HepG2 (cell line): Measurements from ENCODE around the gene CMKLR1. TPM values are rescaled to one million over a fixed set of nuclear protein-coding genes. Genes with fewer than 3 reads are reported as not detected.

Experiments used
- ATAC-seq: fragments of 200-7000 bp; cut with Tn5 transposase; 3 replicates; pipeline ENCODE4 v1.9.1; 2020; ENCODE audit warnings: mild to moderate bottlenecking, moderate library complexity
- BruUV-seq: library from RNA; stranded (reverse); fragments of 400-500 nt; replicated peaks from 2 replicates; lab custom pipeline; 2021; lab: Mats Ljungman, UMichigan
- CTCF ChIA-PET: fragments of 300-600 bp; formaldehyde crosslinking; extraction: SDS; loops from one replicate; lab custom pipeline; 2021; ENCODE audit warnings: low total read pairs, inconsistent platforms, low intra/inter-chr PET ratio; lab: Yijun Ruan, JAX
- POLR2A ChIA-PET: fragments of 350-600 bp; sonication (Branson Sonifier 250); formaldehyde crosslinking; loops from one replicate; lab custom pipeline; 2020; ENCODE audit warnings: antibody characterized with exemption, inconsistent platforms; lab: Yijun Ruan, JAX
- DNase-seq: peaks from one replicate; pipeline ENCODE4 v3.0.0-alpha.2; 2015; ENCODE audit warnings: low spot score
- FAIRE-seq: peaks from 3 replicates; lab custom pipeline; 2011; peaks lifted over from hg19 to GRCh38; lab: Jason Lieb, UNC
- H2AFZ ChIP-seq: one replicate; pipeline ENCODE4 v1.6.1; 2011; ENCODE audit warnings: low read length, inconsistent platforms
- H3K27ac ChIP-seq: fragments of 300-600 bp; 3 replicates; pipeline ENCODE4 v1.8.0; 2011; ENCODE audit warnings: mixed run types, mild to moderate bottlenecking, mixed read lengths, low read length, inconsistent platforms; ENCODE audit not compliant: insufficient read depth; ENCODE audit errors: extremely low read length
- H3K27me3 ChIP-seq, 2 experiments: fragments of 200-600 bp in 1 of 2; 2 replicates in 1 of 2; 3 replicates in 1 of 2; pipeline versions ENCODE4 v1.6.0 to v1.8.0; 2011; ENCODE audit warnings: low read length in 2 of 2, mild to moderate bottlenecking in 2 of 2, moderate library complexity in 2 of 2, inconsistent platforms in 1 of 2; ENCODE audit not compliant: insufficient read depth in 2 of 2, control insufficient read depth in 1 of 2
- H3K36me3 ChIP-seq, 2 experiments: fragments of 200-600 bp in 1 of 2; replicated peaks in 1 of 2; 2 replicates in 1 of 2; 3 replicates in 1 of 2; pipeline versions ENCODE4 v1.5.1 to v1.8.0; 2011; ENCODE audit warnings: low read length in 2 of 2, inconsistent platforms in 1 of 2; ENCODE audit not compliant: insufficient read depth in 2 of 2, control insufficient read depth in 1 of 2
- H3K4me1 ChIP-seq: 2 replicates; pipeline ENCODE4 v1.5.1; 2012; ENCODE audit warnings: low read length, inconsistent platforms; ENCODE audit not compliant: insufficient read depth
- H3K4me2 ChIP-seq: 2 replicates; pipeline ENCODE4 v1.6.0; 2011; ENCODE audit warnings: low read depth, low read length, inconsistent platforms
- H3K4me3 ChIP-seq, 3 experiments: fragments of 200-600 bp in 1 of 3; sonication (generic), shearing (Covaris generic) in 1 of 3; replicated peaks in 1 of 3; 2 replicates each; pipeline ENCODE4 v1.5.1; 2011 to 2016; ENCODE audit warnings: low read length in 3 of 3, inconsistent platforms in 2 of 3, low read depth in 2 of 3, mild to moderate bottlenecking in 2 of 3, control low read depth in 1 of 3, mixed read lengths in 1 of 3; ENCODE audit not compliant: insufficient read depth in 1 of 3
- H3K79me2 ChIP-seq: one replicate; pipeline ENCODE4 v1.6.1; 2011; ENCODE audit warnings: low read length, inconsistent platforms; ENCODE audit not compliant: insufficient read depth
- H3K9ac ChIP-seq: 2 replicates; pipeline ENCODE4 v1.6.0; 2011; ENCODE audit warnings: mild to moderate bottlenecking, low read depth, low read length, inconsistent platforms; ENCODE audit not compliant: insufficient read depth
- H3K9me3 ChIP-seq: 2 replicates; pipeline ENCODE4 v1.5.1; 2012; ENCODE audit warnings: mild to moderate bottlenecking, low read length
- H4K20me1 ChIP-seq: 2 replicates; pipeline ENCODE4 v1.6.0; 2011; ENCODE audit warnings: inconsistent platforms, mild to moderate bottlenecking, low read length, moderate library complexity; ENCODE audit not compliant: insufficient read depth
- FOSL1 ChIP-seq: sonication (generic); formaldehyde crosslinking; IDR thresholded peaks from 2 replicates; pipeline ENCODE4 v1.9.0; 2021; ENCODE audit warnings: missing genetic modification reagents, borderline replicate concordance
- FOXK2 ChIP-seq: fragments of 450-650 bp; IDR thresholded peaks from 2 replicates; pipeline ENCODE4 v1.6.1; 2016
- MIXL1 ChIP-seq: IDR thresholded peaks from 2 replicates; pipeline ENCODE4 v1.6.1; 2016
- PCBP2 ChIP-seq: fragments of 200-400 bp; formaldehyde crosslinking; optimal IDR thresholded peaks from 2 replicates; pipeline ENCODE3; 2018; ENCODE audit warnings: low read length, low read depth; ENCODE audit not compliant: poor library complexity, severe bottlenecking
- XRCC5 ChIP-seq: fragments of 200-400 bp; formaldehyde crosslinking; optimal IDR thresholded peaks from 2 replicates; pipeline ENCODE3; 2017; ENCODE audit warnings: mild to moderate bottlenecking, low read length
- ZNF431 ChIP-seq: sonication (generic); formaldehyde crosslinking; IDR thresholded peaks from 2 replicates; pipeline ENCODE4 v1.9.0; 2022; ENCODE audit warnings: missing genetic modification reagents, low read depth, mild to moderate bottlenecking, borderline replicate concordance
- ZNF776 ChIP-seq: sonication (generic); formaldehyde crosslinking; IDR thresholded peaks from 2 replicates; pipeline ENCODE4 v1.4.0; 2020; ENCODE audit warnings: mild to moderate bottlenecking, missing genetic modification reagents
- WGBS: methylation state at CpG from one replicate; pipeline ENCODE4 v1.1.6; 2017; ENCODE audit warnings: low lambda C conversion rate; 5-methylcytosine and 5-hydroxymethylcytosine counted together
- in situ Hi-C: cut with HindIII; loops from 2 replicates; pipeline ENCODE4 v1.10.0; 2017; ENCODE audit warnings: low pct_unique_long_range_greater_than_20kb; ENCODE audit not compliant: extremely low pct_ligation_motif_present
- intact Hi-C: fragments of 100-400 bp; cut with micrococcal nuclease; formaldehyde crosslinking; loops from one replicate; pipeline ENCODE4 v1.10.0; 2022; ENCODE audit not compliant: unreplicated experiment
- polyA plus RNA-seq, 8 experiments: library from polyadenylated mRNA; depleted of rRNA in 3 of 8; stranded (reverse) in 7 of 8; unstranded in 1 of 8; fragments of >200 nt; fragmentation: Illumina TruSeq in 4 of 8; extraction: Trizol in 4 of 8; gene quantifications; 2 replicates each; pipeline versions ENCODE4 v1.2.1 to v1.2.3, GENCODE V29; 2011 to 2016; ENCODE audit warnings: low read depth in 4 of 8, missing spikeins in 1 of 8, mixed read lengths in 1 of 8; ENCODE audit not compliant: insufficient read depth in 1 of 8
- total RNA-seq, 5 experiments: library from RNA; depleted of rRNA; stranded (reverse); fragments of >200 nt; fragmentation: Illumina TruSeq; extraction: Trizol; gene quantifications; 2 replicates each; pipeline ENCODE4 v1.2.3, GENCODE V29; 2016; ENCODE audit warnings: low read depth in 1 of 5
- TF ChIP-seq, protein P1 (sequence below): sonication (generic); formaldehyde crosslinking; IDR thresholded peaks from 2 replicates; pipeline ENCODE4 v1.4.0; 2020; ENCODE audit warnings: missing genetic modification reagents
- TF ChIP-seq, protein P2 (sequence below): sonication (generic); formaldehyde crosslinking; IDR thresholded peaks from 2 replicates; pipeline ENCODE4 v1.5.0; 2020; ENCODE audit warnings: mild to moderate bottlenecking, missing genetic modification reagents
- TF ChIP-seq, protein P3 (sequence below): sonication (generic); formaldehyde crosslinking; IDR thresholded peaks from 2 replicates; pipeline ENCODE4 v1.8.1; 2023; ENCODE audit warnings: mild to moderate bottlenecking, inconsistent platforms, moderate library complexity, missing genetic modification reagents, borderline replicate concordance
- TF ChIP-seq, protein P4 (sequence below): IDR thresholded peaks from 2 replicates; pipeline ENCODE4 v1.6.1; 2018; ENCODE audit warnings: missing genetic modification reagents
- TF ChIP-seq, protein P5 (sequence below): IDR thresholded peaks from 2 replicates; pipeline ENCODE4 v1.6.1; 2016
- TF ChIP-seq, protein P6 (sequence below): sonication (generic); formaldehyde crosslinking; IDR thresholded peaks from 2 replicates; pipeline ENCODE4 v1.4.0; 2020; ENCODE audit warnings: missing genetic modification reagents

CMKLR1 gene
- total and polyA plus RNA-seq, 2 of the 13 experiments (the other 11 are each of a cell fraction or from before 2014, with no cell fraction given): not detected

DNA sequence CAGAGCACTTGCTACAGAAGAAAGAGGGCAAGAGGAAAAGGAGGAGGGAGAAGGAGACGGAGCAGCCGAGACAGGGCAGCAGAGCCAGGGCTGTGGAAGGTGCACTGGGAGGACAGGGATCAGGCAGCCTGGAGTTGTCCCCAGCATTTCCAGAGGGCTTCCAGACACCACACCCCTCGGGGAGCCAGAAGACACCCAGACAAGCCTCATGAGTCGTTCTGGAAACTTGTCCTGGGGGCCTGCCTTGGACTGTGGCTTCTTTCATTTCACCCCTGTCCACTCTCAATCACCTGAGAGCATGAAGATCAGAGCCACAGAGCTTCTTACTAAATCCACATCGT is 14.1 kb downstream of the CMKLR1 start:
- intact Hi-C loops (no loop called here), in situ Hi-C loops (no loop called here)
- no peaks in the 10 kb centered on the region for H3K79me2 ChIP-seq
- DNase-seq: no peak
- no peak overlapping the region for H2AFZ ChIP-seq
- 26% methylated on average over 5 of the region's 5 CpGs for WGBS
- H4K20me1 ChIP-seq: no peaks in the 10 kb centered on the region
- H3K27ac ChIP-seq: no peak overlapping the region
- BruUV-seq: no TSS peak
- H3K9ac ChIP-seq: no peak overlapping the region
- H3K4me2 ChIP-seq: no peak overlapping the region
- ATAC-seq: no peak
- H3K9me3 ChIP-seq: no peaks in the 10 kb centered on the region
- H3K4me3 ChIP-seq: no peak overlapping the region
- no peaks in the 10 kb centered on the region for H3K4me1 ChIP-seq
- ChIA-PET POLR2A (no interaction called here), CTCF (no interaction called here)
- H3K27me3 ChIP-seq: peaks cover 5 to 34% of the 10 kb centered on the region in 2 experiments; a peak in 3 of 5 replicates
- no peak for FAIRE-seq
- H3K36me3 ChIP-seq: no peaks in the 10 kb centered on the region
- TF ChIP-seq, protein P1, sequence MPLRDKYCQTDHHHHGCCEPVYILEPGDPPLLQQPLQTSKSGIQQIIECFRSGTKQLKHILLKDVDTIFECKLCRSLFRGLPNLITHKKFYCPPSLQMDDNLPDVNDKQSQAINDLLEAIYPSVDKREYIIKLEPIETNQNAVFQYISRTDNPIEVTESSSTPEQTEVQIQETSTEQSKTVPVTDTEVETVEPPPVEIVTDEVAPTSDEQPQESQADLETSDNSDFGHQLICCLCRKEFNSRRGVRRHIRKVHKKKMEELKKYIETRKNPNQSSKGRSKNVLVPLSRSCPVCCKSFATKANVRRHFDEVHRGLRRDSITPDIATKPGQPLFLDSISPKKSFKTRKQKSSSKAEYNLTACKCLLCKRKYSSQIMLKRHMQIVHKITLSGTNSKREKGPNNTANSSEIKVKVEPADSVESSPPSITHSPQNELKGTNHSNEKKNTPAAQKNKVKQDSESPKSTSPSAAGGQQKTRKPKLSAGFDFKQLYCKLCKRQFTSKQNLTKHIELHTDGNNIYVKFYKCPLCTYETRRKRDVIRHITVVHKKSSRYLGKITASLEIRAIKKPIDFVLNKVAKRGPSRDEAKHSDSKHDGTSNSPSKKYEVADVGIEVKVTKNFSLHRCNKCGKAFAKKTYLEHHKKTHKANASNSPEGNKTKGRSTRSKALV (CRISPR knock-in tag): no peak
- TF ChIP-seq, protein P2, sequence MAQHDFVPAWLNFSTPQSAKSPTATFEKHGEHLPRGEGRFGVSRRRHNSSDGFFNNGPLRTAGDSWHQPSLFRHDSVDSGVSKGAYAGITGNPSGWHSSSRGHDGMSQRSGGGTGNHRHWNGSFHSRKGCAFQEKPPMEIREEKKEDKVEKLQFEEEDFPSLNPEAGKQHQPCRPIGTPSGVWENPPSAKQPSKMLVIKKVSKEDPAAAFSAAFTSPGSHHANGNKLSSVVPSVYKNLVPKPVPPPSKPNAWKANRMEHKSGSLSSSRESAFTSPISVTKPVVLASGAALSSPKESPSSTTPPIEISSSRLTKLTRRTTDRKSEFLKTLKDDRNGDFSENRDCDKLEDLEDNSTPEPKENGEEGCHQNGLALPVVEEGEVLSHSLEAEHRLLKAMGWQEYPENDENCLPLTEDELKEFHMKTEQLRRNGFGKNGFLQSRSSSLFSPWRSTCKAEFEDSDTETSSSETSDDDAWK (CRISPR knock-in tag): no peak
- TF ChIP-seq, protein P3, sequence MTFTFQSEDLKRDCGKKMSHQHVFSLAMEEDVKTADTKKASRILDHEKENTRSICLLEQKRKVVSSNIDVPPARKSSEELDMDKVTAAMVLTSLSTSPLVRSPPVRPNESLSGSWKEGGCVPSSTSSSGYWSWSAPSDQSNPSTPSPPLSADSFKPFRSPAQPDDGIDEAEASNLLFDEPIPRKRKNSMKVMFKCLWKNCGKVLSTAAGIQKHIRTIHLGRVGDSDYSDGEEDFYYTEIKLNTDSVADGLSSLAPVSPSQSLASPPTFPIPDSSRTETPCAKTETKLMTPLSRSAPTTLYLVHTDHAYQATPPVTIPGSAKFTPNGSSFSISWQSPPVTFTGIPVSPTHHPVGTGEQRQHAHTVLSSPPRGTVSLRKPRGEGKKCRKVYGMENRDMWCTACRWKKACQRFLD: no peak
- TF ChIP-seq MIXL1 (CRISPR knock-in tag) (no peak), ZNF431 (no peak), XRCC5 (no peak), PCBP2 (no peak), FOXK2 (no peak), ZNF776 (CRISPR knock-in tag) (no peak), FOSL1 (CRISPR knock-in tag) (no peak)
- TF ChIP-seq, protein P4, sequence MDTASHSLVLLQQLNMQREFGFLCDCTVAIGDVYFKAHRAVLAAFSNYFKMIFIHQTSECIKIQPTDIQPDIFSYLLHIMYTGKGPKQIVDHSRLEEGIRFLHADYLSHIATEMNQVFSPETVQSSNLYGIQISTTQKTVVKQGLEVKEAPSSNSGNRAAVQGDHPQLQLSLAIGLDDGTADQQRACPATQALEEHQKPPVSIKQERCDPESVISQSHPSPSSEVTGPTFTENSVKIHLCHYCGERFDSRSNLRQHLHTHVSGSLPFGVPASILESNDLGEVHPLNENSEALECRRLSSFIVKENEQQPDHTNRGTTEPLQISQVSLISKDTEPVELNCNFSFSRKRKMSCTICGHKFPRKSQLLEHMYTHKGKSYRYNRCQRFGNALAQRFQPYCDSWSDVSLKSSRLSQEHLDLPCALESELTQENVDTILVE (CRISPR knock-in tag): no peak
- TF ChIP-seq, protein P5, sequence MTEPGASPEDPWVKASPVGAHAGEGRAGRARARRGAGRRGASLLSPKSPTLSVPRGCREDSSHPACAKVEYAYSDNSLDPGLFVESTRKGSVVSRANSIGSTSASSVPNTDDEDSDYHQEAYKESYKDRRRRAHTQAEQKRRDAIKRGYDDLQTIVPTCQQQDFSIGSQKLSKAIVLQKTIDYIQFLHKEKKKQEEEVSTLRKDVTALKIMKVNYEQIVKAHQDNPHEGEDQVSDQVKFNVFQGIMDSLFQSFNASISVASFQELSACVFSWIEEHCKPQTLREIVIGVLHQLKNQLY (CRISPR knock-in tag): no peak
- TF ChIP-seq, protein P6, sequence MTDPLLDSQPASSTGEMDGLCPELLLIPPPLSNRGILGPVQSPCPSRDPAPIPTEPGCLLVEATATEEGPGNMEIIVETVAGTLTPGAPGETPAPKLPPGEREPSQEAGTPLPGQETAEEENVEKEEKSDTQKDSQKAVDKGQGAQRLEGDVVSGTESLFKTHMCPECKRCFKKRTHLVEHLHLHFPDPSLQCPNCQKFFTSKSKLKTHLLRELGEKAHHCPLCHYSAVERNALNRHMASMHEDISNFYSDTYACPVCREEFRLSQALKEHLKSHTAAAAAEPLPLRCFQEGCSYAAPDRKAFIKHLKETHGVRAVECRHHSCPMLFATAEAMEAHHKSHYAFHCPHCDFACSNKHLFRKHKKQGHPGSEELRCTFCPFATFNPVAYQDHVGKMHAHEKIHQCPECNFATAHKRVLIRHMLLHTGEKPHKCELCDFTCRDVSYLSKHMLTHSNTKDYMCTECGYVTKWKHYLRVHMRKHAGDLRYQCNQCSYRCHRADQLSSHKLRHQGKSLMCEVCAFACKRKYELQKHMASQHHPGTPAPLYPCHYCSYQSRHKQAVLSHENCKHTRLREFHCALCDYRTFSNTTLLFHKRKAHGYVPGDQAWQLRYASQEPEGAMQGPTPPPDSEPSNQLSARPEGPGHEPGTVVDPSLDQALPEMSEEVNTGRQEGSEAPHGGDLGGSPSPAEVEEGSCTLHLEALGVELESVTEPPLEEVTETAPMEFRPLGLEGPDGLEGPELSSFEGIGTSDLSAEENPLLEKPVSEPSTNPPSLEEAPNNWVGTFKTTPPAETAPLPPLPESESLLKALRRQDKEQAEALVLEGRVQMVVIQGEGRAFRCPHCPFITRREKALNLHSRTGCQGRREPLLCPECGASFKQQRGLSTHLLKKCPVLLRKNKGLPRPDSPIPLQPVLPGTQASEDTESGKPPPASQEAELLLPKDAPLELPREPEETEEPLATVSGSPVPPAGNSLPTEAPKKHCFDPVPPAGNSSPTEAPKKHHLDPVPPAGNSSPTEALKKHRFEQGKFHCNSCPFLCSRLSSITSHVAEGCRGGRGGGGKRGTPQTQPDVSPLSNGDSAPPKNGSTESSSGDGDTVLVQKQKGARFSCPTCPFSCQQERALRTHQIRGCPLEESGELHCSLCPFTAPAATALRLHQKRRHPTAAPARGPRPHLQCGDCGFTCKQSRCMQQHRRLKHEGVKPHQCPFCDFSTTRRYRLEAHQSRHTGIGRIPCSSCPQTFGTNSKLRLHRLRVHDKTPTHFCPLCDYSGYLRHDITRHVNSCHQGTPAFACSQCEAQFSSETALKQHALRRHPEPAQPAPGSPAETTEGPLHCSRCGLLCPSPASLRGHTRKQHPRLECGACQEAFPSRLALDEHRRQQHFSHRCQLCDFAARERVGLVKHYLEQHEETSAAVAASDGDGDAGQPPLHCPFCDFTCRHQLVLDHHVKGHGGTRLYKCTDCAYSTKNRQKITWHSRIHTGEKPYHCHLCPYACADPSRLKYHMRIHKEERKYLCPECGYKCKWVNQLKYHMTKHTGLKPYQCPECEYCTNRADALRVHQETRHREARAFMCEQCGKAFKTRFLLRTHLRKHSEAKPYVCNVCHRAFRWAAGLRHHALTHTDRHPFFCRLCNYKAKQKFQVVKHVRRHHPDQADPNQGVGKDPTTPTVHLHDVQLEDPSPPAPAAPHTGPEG: no peak
